ENCODE results near the gene SAMD4A.

DNA sequence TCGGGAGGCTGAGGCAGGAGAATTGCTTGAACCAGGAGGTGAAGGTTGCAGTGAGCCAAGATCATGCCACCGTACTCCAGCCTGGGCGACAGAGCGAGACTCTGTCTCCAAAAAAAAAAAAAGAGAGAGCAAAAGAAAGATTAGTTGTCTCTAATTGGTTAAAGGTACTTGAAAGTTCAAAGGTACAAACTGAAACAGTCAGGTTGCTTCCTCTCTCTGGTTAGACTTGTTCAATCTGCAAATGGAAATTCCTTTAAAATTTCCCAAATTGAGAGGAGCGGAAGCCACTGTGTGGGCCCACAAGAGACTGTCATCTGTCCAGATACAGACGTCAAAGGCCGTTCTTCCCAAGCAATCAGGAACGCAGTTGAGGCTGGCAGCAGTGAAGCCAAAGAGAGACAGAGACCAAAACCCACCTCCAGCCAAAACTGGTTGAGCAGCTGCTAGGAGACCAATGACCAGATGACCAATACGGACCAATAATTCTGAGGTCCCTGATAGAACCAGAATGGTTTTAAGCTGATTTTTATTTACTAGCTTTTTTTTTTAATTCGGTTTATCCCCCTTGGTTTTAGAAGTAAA, 272.1 kb downstream of the SAMD4A start:
- TF ChIP-seq, protein P1, sequence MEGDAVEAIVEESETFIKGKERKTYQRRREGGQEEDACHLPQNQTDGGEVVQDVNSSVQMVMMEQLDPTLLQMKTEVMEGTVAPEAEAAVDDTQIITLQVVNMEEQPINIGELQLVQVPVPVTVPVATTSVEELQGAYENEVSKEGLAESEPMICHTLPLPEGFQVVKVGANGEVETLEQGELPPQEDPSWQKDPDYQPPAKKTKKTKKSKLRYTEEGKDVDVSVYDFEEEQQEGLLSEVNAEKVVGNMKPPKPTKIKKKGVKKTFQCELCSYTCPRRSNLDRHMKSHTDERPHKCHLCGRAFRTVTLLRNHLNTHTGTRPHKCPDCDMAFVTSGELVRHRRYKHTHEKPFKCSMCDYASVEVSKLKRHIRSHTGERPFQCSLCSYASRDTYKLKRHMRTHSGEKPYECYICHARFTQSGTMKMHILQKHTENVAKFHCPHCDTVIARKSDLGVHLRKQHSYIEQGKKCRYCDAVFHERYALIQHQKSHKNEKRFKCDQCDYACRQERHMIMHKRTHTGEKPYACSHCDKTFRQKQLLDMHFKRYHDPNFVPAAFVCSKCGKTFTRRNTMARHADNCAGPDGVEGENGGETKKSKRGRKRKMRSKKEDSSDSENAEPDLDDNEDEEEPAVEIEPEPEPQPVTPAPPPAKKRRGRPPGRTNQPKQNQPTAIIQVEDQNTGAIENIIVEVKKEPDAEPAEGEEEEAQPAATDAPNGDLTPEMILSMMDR (conservative IDR thresholded peaks at IDR 0.05; ENCODE audit: low read length): no peak
- TF ChIP-seq EZH2phosphoT487 (IDR thresholded peaks at IDR 0.05; ENCODE audit: borderline replicate concordance, low read depth, low read length): no peak
